ENCODE measurements around the gene NCK2. TPM values are rescaled to one million over a fixed set of nuclear protein-coding genes. Genes with fewer than 3 reads are reported as not detected.
"Not testable (repeated sequence)": the region's sequence is repeated elsewhere in the genome, so short reads cannot be mapped to it uniquely, and the experiment has no call there.

The NCK2 gene
- polyA plus RNA-seq, 4 donors, result 59.6 to 124 (median 84.3) TPM

DNA sequence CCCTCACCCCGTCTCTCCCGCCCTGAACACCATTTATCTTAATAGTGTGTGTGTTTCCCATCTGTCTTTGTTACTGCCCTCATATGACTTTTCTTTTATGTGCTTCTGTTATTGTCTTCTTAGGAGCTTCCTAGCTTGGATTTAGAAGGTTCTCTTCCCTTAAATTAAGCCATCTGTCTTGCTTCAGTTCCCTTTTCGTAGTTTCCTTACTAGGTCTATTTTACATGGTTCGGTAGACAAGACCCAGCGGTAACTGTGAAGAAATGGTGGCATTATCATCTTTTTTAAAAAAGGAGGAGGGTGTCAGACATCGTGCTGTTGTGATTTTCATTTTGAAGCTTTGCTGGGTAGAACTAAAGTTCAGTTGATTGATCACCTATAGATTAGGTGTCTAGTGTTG, 10.3 kb downstream of the NCK2 start:
- DNase-seq (no peak), FAIRE-seq (no peak)
- H3K9me3 ChIP-seq (ENCODE audit: control insufficient read depth in 2 of 2, insufficient read depth in 1 of 2, low read depth in 1 of 2, low read length in 1 of 2), result peaks cover 0 to 3% of the 10 kb centered on the region in 2 donors
- no peak overlapping the region for H3K4me3 ChIP-seq (ENCODE audit: low read depth in 1 of 3, low read length in 3 of 3)
- no peaks in the 10 kb centered on the region for H3K27me3 ChIP-seq (ENCODE audit: control insufficient read depth in 3 of 3, insufficient read depth in 3 of 3, low read length in 3 of 3)
- peaks cover 26 to 38% (median 29%) of the 10 kb centered on the region in 3 donors for H3K4me1 ChIP-seq (ENCODE audit: control insufficient read depth in 3 of 3, insufficient read depth in 2 of 3, low read depth in 1 of 3, low read length in 2 of 3)
- H3K27ac ChIP-seq (ENCODE audit: low read depth in 1 of 3, low read length in 2 of 3), result no peak overlapping the region
- 81 to 91% (median 84%) methylated on average over 6 of the region's 6 CpGs for WGBS, 3 donors
- peaks cover 0 to 26% (median 0%) of the 10 kb centered on the region in 3 donors for H3K36me3 ChIP-seq (ENCODE audit: control insufficient read depth in 3 of 3, insufficient read depth in 2 of 3, low read depth in 1 of 3, low read length in 3 of 3)

DNA sequence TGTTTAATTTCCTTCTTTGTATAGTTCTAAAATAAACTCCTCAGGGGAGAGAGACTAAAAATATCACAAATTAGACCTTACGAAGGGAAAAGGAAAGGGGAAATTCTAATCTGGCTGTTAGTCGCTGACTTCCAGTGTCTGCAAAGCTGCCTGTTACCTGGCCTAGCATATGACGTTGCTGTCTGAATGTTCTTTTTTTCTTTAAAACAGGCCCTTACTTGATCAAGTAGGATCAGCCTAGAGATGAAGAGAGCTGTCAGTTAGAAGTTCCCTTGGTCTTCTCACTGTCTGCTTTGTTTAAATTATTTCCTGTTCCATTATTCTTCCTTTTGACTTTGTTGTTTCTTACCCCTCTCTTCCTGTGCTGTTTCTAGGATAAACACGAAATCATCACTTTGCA, 11.2 kb downstream of the NCK2 start:
- FAIRE-seq (no peak), DNase-seq (no peak)
- peaks cover 26 to 34% (median 28%) of the 10 kb centered on the region in 3 donors for H3K4me1 ChIP-seq (ENCODE audit: control insufficient read depth in 3 of 3, insufficient read depth in 2 of 3, low read depth in 1 of 3, low read length in 2 of 3)
- no peaks in the 10 kb centered on the region for H3K9me3 ChIP-seq (ENCODE audit: control insufficient read depth in 2 of 2, insufficient read depth in 1 of 2, low read depth in 1 of 2, low read length in 1 of 2)
- H3K27ac ChIP-seq (ENCODE audit: low read depth in 1 of 3, low read length in 2 of 3), result no peak overlapping the region
- WGBS, 3 donors, result 44 to 53% (median 45%) methylated on average over 4 of the region's 4 CpGs
- H3K36me3 ChIP-seq (ENCODE audit: control insufficient read depth in 3 of 3, insufficient read depth in 2 of 3, low read depth in 1 of 3, low read length in 3 of 3), result peaks cover 0 to 27% (median 0%) of the 10 kb centered on the region in 3 donors
- no peaks in the 10 kb centered on the region for H3K27me3 ChIP-seq (ENCODE audit: control insufficient read depth in 3 of 3, insufficient read depth in 3 of 3, low read length in 3 of 3)
- no peak overlapping the region for H3K4me3 ChIP-seq (ENCODE audit: low read depth in 1 of 3, low read length in 3 of 3)

DNA sequence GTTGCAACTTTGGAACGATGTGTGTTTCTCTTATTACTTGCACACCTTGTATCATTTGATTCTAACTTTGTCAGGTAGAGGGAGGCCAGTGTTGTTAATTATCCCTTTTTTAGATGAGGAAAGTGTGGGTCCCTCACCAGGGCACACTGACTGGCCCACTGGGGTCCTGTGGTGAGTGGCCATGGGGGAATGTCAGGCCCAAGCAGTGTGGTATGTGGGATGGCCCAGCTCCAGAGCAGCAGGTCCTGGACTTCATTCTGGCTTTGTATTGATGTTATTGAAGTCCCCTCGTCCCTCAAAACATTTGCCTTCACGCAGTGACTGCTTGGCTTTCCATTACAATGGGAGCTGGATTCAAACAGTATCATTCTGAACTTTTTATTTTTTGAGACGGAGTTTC, 11.7 kb downstream of the NCK2 start:
- no peak for DNase-seq
- WGBS, 3 donors, result 84 to 92% (median 86%) methylated on average over 4 of the region's 4 CpGs
- Histone ChIP-seq H3K27ac (ENCODE audit: low read depth in 1 of 3, low read length in 2 of 3) (no peak overlapping the region), H3K4me1 (ENCODE audit: control insufficient read depth in 3 of 3, insufficient read depth in 2 of 3, low read depth in 1 of 3, low read length in 2 of 3) (peaks cover 24 to 34% (median 29%) of the 10 kb centered on the region in 3 donors), H3K9me3 (ENCODE audit: control insufficient read depth in 2 of 2, insufficient read depth in 1 of 2, low read depth in 1 of 2, low read length in 1 of 2) (no peaks in the 10 kb centered on the region), H3K4me3 (ENCODE audit: low read depth in 1 of 3, low read length in 3 of 3) (no peak overlapping the region), H3K36me3 (ENCODE audit: control insufficient read depth in 3 of 3, insufficient read depth in 2 of 3, low read depth in 1 of 3, low read length in 3 of 3) (peaks cover 0 to 24% (median 0%) of the 10 kb centered on the region in 3 donors), H3K27me3 (ENCODE audit: control insufficient read depth in 3 of 3, insufficient read depth in 3 of 3, low read length in 3 of 3) (no peaks in the 10 kb centered on the region)
- FAIRE-seq, result no peak

DNA sequence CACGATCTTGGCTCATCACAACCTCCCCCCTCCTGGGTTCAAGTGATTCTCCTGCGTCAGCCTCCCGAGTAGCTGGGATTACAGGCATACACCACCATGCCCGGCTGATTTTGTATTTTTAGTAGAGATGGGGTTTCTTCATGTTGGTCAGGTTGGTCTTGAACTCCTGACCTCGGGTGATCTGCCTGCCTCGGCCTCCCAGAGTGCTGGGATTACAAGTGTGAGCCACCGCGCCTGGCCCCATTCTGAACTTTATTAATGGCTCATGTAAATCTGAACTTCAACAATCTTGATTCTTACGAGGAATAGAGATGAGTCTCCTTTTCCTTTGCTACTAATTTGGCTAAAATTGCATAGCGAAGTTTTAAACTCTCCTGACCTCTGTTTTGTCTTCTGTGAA, 12.2 kb downstream of the NCK2 start:
- not testable (repeated sequence) for H3K4me3 ChIP-seq (ENCODE audit: low read depth in 1 of 3, low read length in 3 of 3); FAIRE-seq; H3K27ac ChIP-seq (ENCODE audit: low read depth in 1 of 3, low read length in 2 of 3); H3K27me3 ChIP-seq (ENCODE audit: control insufficient read depth in 3 of 3, insufficient read depth in 3 of 3, low read length in 3 of 3); H3K9me3 ChIP-seq (ENCODE audit: control insufficient read depth in 2 of 2, insufficient read depth in 1 of 2, low read depth in 1 of 2, low read length in 1 of 2); DNase-seq
- Histone ChIP-seq H3K4me1 (ENCODE audit: control insufficient read depth in 3 of 3, insufficient read depth in 2 of 3, low read depth in 1 of 3, low read length in 2 of 3) (peaks cover 21 to 34% (median 26%) of the 10 kb centered on the region in 3 donors), H3K36me3 (ENCODE audit: control insufficient read depth in 3 of 3, insufficient read depth in 2 of 3, low read depth in 1 of 3, low read length in 3 of 3) (peaks cover 0 to 21% (median 0%) of the 10 kb centered on the region in 3 donors)
- 76 to 86% (median 80%) methylated on average over 10 of the region's 10 CpGs for WGBS, 3 donors

DNA sequence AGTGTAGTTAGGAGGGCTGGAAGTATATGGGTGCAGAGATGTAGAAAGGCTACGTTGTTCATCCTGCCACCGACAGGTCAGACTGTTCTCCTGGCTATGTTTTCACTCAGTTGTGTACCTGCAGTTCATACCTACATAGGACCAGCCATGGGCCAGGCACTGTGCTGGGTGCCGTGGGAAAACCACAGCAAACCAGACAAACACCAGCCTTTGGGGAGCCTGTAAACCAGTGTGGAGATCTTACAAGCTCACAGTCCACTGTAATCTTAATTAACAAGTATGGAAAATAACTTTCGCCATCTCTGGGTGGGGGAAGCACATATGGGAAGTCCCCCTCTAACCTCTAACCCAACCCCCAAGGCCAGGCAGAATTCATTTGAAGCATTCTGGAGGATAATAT, 12.7 kb downstream of the NCK2 start:
- peak overlapping the region in 1 of 3 donors; percentile 11 for H3K27ac ChIP-seq (ENCODE audit: low read depth in 1 of 3, low read length in 2 of 3)
- H3K4me1 ChIP-seq (ENCODE audit: control insufficient read depth in 3 of 3, insufficient read depth in 2 of 3, low read depth in 1 of 3, low read length in 2 of 3), result peaks cover 20 to 36% (median 25%) of the 10 kb centered on the region in 3 donors
- no peak for DNase-seq
- no peak overlapping the region for H3K4me3 ChIP-seq (ENCODE audit: low read depth in 1 of 3, low read length in 3 of 3)
- H3K27me3 ChIP-seq (ENCODE audit: control insufficient read depth in 3 of 3, insufficient read depth in 3 of 3, low read length in 3 of 3), result no peaks in the 10 kb centered on the region
- 51 to 71% (median 64%) methylated on average over 4 of the region's 4 CpGs for WGBS, 3 donors
- FAIRE-seq, result no peak
- peaks cover 0 to 23% (median 0%) of the 10 kb centered on the region in 3 donors for H3K36me3 ChIP-seq (ENCODE audit: control insufficient read depth in 3 of 3, insufficient read depth in 2 of 3, low read depth in 1 of 3, low read length in 3 of 3)
- no peaks in the 10 kb centered on the region for H3K9me3 ChIP-seq (ENCODE audit: control insufficient read depth in 2 of 2, insufficient read depth in 1 of 2, low read depth in 1 of 2, low read length in 1 of 2)

DNA sequence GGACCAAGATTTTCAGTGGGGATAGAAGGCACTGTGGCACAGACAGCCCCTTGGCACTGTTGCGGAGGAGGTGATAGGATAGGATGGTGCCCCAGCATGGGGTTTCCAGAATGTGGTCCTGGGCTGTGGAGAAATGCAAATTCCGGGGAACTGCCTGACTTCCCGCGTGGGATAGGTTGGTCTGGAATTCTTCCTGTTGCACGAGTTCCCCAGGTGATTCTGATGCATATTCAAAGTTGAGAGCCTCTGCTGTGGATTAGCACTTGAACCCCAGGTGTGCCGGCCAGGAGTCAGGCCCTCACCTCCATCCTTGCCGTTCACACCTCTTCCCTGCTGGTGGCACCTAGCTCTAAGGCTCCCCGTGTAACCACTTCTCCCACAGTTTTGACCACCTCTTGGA, 15.5 kb downstream of the NCK2 start:
- Histone ChIP-seq H3K27ac (ENCODE audit: low read depth in 1 of 3, low read length in 2 of 3) (no peak overlapping the region), H3K4me3 (ENCODE audit: low read depth in 1 of 3, low read length in 3 of 3) (no peak overlapping the region), H3K9me3 (ENCODE audit: control insufficient read depth in 2 of 2, insufficient read depth in 1 of 2, low read depth in 1 of 2, low read length in 1 of 2) (no peaks in the 10 kb centered on the region), H3K4me1 (ENCODE audit: control insufficient read depth in 3 of 3, insufficient read depth in 2 of 3, low read depth in 1 of 3, low read length in 2 of 3) (peaks cover 0 to 15% (median 14%) of the 10 kb centered on the region in 3 donors), H3K27me3 (ENCODE audit: control insufficient read depth in 3 of 3, insufficient read depth in 3 of 3, low read length in 3 of 3) (no peaks in the 10 kb centered on the region), H3K36me3 (ENCODE audit: control insufficient read depth in 3 of 3, insufficient read depth in 2 of 3, low read depth in 1 of 3, low read length in 3 of 3) (peaks cover 0 to 24% (median 0%) of the 10 kb centered on the region in 3 donors)
- WGBS, 3 donors, result 82 to 90% (median 86%) methylated on average over 8 of the region's 8 CpGs
- DNase-seq, result no peak
- no peak for FAIRE-seq

DNA sequence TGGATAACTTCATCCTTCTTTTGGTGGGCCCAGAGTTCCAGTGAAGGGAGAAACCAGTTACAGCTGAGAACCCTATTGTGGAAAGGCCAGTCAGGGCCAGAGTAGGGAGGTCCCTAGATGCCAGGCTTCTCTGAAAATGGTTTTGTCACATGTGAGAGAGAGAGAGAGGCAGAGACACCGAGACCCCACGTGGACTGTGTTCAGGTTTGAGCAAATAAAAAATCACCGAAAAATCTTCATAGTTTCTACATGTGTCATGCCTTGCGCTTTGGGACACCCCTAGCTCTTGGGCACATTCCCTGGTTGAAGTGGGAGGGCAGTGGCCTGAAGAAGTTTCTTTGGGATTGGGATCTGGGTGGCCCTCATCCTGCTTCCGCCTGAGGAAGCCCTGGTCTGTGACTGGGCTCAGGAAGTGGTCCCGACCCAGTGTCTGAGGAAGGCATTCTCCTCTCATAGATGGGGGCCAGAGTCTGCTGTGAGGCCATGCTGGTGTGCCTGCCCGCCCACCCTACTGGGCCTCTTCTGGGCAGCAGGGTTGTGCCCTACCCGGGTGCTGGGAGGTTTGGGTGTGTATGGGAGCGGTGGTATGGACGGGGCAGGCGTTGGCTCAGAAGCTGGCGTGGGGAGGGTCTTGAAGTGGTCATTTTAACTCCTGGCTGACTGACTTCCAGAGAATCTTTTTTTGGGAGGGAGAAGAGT, 16.1 kb downstream of the NCK2 start:
- no peaks in the 10 kb centered on the region for H3K27me3 ChIP-seq (ENCODE audit: control insufficient read depth in 3 of 3, insufficient read depth in 3 of 3, low read length in 3 of 3)
- H3K36me3 ChIP-seq (ENCODE audit: control insufficient read depth in 3 of 3, insufficient read depth in 2 of 3, low read depth in 1 of 3, low read length in 3 of 3), result peaks cover 0 to 24% (median 0%) of the 10 kb centered on the region in 3 donors
- DNase-seq, result no peak
- no peak for FAIRE-seq
- WGBS, 3 donors, result 86 to 88% (median 88%) methylated on average over 12 of the region's 12 CpGs
- peaks cover 0 to 14% (median 12%) of the 10 kb centered on the region in 3 donors for H3K4me1 ChIP-seq (ENCODE audit: control insufficient read depth in 3 of 3, insufficient read depth in 2 of 3, low read depth in 1 of 3, low read length in 2 of 3)
- H3K27ac ChIP-seq (ENCODE audit: low read depth in 1 of 3, low read length in 2 of 3), result no peak overlapping the region
- H3K4me3 ChIP-seq (ENCODE audit: low read depth in 1 of 3, low read length in 3 of 3), result no peak overlapping the region
- H3K9me3 ChIP-seq (ENCODE audit: control insufficient read depth in 2 of 2, insufficient read depth in 1 of 2, low read depth in 1 of 2, low read length in 1 of 2), result no peaks in the 10 kb centered on the region

DNA sequence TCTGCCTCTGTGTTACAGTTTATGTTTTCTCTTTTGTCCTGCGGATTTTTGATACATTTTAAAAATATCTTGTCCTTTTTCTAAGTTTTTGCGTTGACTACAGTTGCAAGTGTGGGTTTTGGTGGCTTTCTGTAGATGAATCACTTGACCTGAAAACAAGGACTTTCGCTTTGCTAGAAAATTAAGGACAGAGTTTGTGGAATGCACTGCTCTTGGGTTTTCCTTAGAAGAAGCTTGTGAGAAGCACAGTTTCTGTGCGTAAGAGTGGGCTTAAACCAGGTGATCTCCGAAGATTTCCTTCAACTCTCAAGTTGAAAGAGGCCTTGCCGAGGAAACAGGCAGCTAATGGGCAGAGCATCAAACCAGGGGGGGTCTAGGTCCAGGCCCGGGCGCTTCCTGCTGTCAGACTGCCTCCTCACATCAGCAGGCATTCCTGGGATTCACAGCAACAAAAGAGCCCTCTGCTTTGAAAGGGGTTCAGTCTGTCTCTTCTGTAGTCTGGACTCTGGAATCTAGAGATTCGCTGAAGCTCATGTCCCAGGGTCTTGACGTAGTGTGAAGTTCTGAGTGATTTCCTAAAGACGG, 17.3 kb downstream of the NCK2 start:
- Histone ChIP-seq H3K36me3 (ENCODE audit: control insufficient read depth in 3 of 3, insufficient read depth in 2 of 3, low read depth in 1 of 3, low read length in 3 of 3) (peaks cover 0 to 29% (median 3%) of the 10 kb centered on the region in 3 donors), H3K4me3 (ENCODE audit: low read depth in 1 of 3, low read length in 3 of 3) (no peak overlapping the region), H3K9me3 (ENCODE audit: control insufficient read depth in 2 of 2, insufficient read depth in 1 of 2, low read depth in 1 of 2, low read length in 1 of 2) (no peaks in the 10 kb centered on the region), H3K4me1 (ENCODE audit: control insufficient read depth in 3 of 3, insufficient read depth in 2 of 3, low read depth in 1 of 3, low read length in 2 of 3) (peaks cover 0 to 12% (median 11%) of the 10 kb centered on the region in 3 donors), H3K27ac (ENCODE audit: low read depth in 1 of 3, low read length in 2 of 3) (peak overlapping the region in 1 of 3 donors; percentile 29), H3K27me3 (ENCODE audit: control insufficient read depth in 3 of 3, insufficient read depth in 3 of 3, low read length in 3 of 3) (no peaks in the 10 kb centered on the region)
- FAIRE-seq (no peak), DNase-seq (no peak)
- WGBS, 3 donors, result 72 to 79% (median 72%) methylated on average over 11 of the region's 11 CpGs

Data from small intestine (tissue), 7 donors.